Measurements from ENCODE around the gene XRN1. TPM values are rescaled to one million over a fixed set of nuclear protein-coding genes. Genes with fewer than 3 reads are reported as not detected.
"Not testable (repeated sequence)": the region's sequence is repeated elsewhere in the genome, so short reads cannot be mapped to it uniquely, and the experiment has no call there.

The XRN1 gene
- total RNA-seq, 1 donor from 2014 or later: 22.3 TPM

- ATAC-seq (peak; percentile 77), DNase-seq (ENCODE audit: low spot score) (no peak)
Measured at GRCh38 chr3:142436951-142437585, 10.8 kb downstream of the XRN1 start.

- no peak for DNase-seq (ENCODE audit: low spot score)
- no peak for ATAC-seq
Measured at GRCh38 chr3:142434503-142434902, 13.3 kb downstream of the XRN1 start.

- DNase-seq (ENCODE audit: low spot score) (no peak), ATAC-seq (no peak)
Measured at GRCh38 chr3:142433110-142433509, 14.7 kb downstream of the XRN1 start.

GRCh38 chr3:142429582-142429981, 18.3 kb downstream of the XRN1 start:
- DNase-seq (ENCODE audit: low spot score) (no peak), ATAC-seq (no peak)

- no peak for ATAC-seq
Measured at GRCh38 chr3:142424754-142425153, 23.1 kb downstream of the XRN1 start.

GRCh38 chr3:142418926-142419592, 28.8 kb downstream of the XRN1 start:
- no peak for DNase-seq (ENCODE audit: low spot score)
- ATAC-seq: no peak

More at GRCh38 chr3:142424754-142425153, 23.1 kb downstream of the XRN1 start:
- no peak for DNase-seq (ENCODE audit: low spot score)

GRCh38 chr3:142417302-142417701, 30.5 kb downstream of the XRN1 start:
- peak; percentile 80 for ATAC-seq
- no peak for DNase-seq (ENCODE audit: low spot score)

GRCh38 chr3:142400537-142400936, 47.3 kb downstream of the XRN1 start:
- DNase-seq (ENCODE audit: low spot score) (peak; percentile 80), ATAC-seq (peak; percentile 96)

- no peak for DNase-seq (ENCODE audit: low spot score)
- no peak for ATAC-seq
Measured at GRCh38 chr3:142394921-142395622, 52.8 kb downstream of the XRN1 start.

- DNase-seq (ENCODE audit: low spot score) (no peak), ATAC-seq (no peak)
Measured at GRCh38 chr3:142385078-142385477, 62.8 kb downstream of the XRN1 start.

GRCh38 chr3:142374687-142375086, 73.2 kb downstream of the XRN1 start:
- DNase-seq (ENCODE audit: low spot score) (no peak), ATAC-seq (peak; percentile 62)

- not testable (repeated sequence) for DNase-seq (ENCODE audit: low spot score); ATAC-seq
Measured at GRCh38 chr3:142369576-142369975, 78.3 kb downstream of the XRN1 start.

- no peak for DNase-seq (ENCODE audit: low spot score)
- peak; percentile 62 for ATAC-seq
Measured at GRCh38 chr3:142366434-142366833, 81.4 kb downstream of the XRN1 start.

GRCh38 chr3:142363936-142364467, 83.8 kb downstream of the XRN1 start:
- peak; percentile 76 for ATAC-seq

GRCh38 chr3:142363433-142363832, 84.4 kb downstream of the XRN1 start:
- ATAC-seq: peak; percentile 61
- not testable (repeated sequence) for DNase-seq (ENCODE audit: low spot score)

More at GRCh38 chr3:142363936-142364467, 83.8 kb downstream of the XRN1 start:
- no peak for DNase-seq (ENCODE audit: low spot score)

GRCh38 chr3:142359367-142359766, 88.5 kb downstream of the XRN1 start:
- ATAC-seq (no peak), DNase-seq (ENCODE audit: low spot score) (no peak)

- no peak for DNase-seq (ENCODE audit: low spot score)
- ATAC-seq: no peak
Measured at GRCh38 chr3:142356818-142357217, 91.0 kb downstream of the XRN1 start.

GRCh38 chr3:142355692-142356091, 92.1 kb downstream of the XRN1 start:
- no peak for DNase-seq (ENCODE audit: low spot score)
- no peak for ATAC-seq

- no peak for ATAC-seq
- no peak for DNase-seq (ENCODE audit: low spot score)
Measured at GRCh38 chr3:142354076-142354475, 93.8 kb downstream of the XRN1 start.

- ATAC-seq (no peak), DNase-seq (ENCODE audit: low spot score) (no peak)
Measured at GRCh38 chr3:142353571-142353970, 94.3 kb downstream of the XRN1 start.

- DNase-seq (ENCODE audit: low spot score): not testable (repeated sequence)
- peak; percentile 38 for ATAC-seq
Measured at GRCh38 chr3:142352698-142353097, 95.1 kb downstream of the XRN1 start.

- peak; percentile 84 for ATAC-seq
Measured at GRCh38 chr3:142348460-142348859, 99.4 kb downstream of the XRN1 start.

More at GRCh38 chr3:142348460-142348859, 99.4 kb downstream of the XRN1 start:
- no peak for DNase-seq (ENCODE audit: low spot score)

All from left lobe of liver (tissue), 2 donors.